Suprapubic skin (tissue), 4 donors: ENCODE data around the gene IRAK1. TPM values are rescaled to one million over a fixed set of nuclear protein-coding genes. Genes with fewer than 3 reads are reported as not detected.

Source experiments
- DNase-seq, 2 donors: peaks; one replicate each; pipeline ENCODE4 v3.0.0-alpha.2; 2019; ENCODE audit warnings: low spot score in 2 of 2
- H3K27ac ChIP-seq: fragments of 200-600 bp; sonication (generic); one replicate; pipeline ENCODE4 v1.5.1; 2019
- H3K27me3 ChIP-seq: fragments of 200-600 bp; sonication (generic); one replicate; pipeline ENCODE4 v1.5.1; 2019
- H3K36me3 ChIP-seq: fragments of 200-600 bp; sonication (generic); one replicate; pipeline ENCODE4 v1.5.1; 2019
- H3K4me1 ChIP-seq: fragments of 200-600 bp; sonication (generic); one replicate; pipeline ENCODE4 v1.5.1; 2019
- H3K4me3 ChIP-seq: fragments of 200-600 bp; sonication (generic); one replicate; pipeline ENCODE4 v1.5.1; 2019; ENCODE audit warnings: mild to moderate bottlenecking
- H3K9me3 ChIP-seq: fragments of 200-600 bp; sonication (generic); one replicate; pipeline ENCODE4 v1.5.1; 2019
- EP300 ChIP-seq: sonication (generic); formaldehyde crosslinking; IDR thresholded peaks from one replicate; pipeline ENCODE4 v1.6.1; 2017; ENCODE audit warnings: antibody characterized with exemption
- POLR2A ChIP-seq, 2 donors: fragments of 450-650 bp; IDR thresholded peaks; one replicate each; pipeline ENCODE4 v1.6.1; 2017; ENCODE audit warnings: antibody characterized with exemption in 2 of 2, mild to moderate bottlenecking in 2 of 2, moderate library complexity in 2 of 2
- POLR2AphosphoS5 ChIP-seq, 3 donors: sonication (generic); formaldehyde crosslinking; IDR thresholded peaks; one replicate each; pipeline ENCODE4 v1.6.1; 2017; ENCODE audit warnings: antibody characterized with exemption in 3 of 3
- WGBS: methylation state at CpG from one replicate; pipeline ENCODE4 v1.1.5; 2018; 5-methylcytosine and 5-hydroxymethylcytosine counted together
- total RNA-seq, 4 donors: library from RNA; depleted of rRNA; stranded (reverse); fragments of >200 nt; gene quantifications; one replicate each; pipeline ENCODE4 v1.1.0, GENCODE V29; 2016
- TF ChIP-seq, protein P1 (sequence below), 2 donors: fragments of 200-600 bp in 1 of 2; fragments of 450-650 bp in 1 of 2; sonication (generic) in 1 of 2; IDR thresholded peaks; one replicate each; pipeline ENCODE4 v1.5.1; 2016 to 2019; ENCODE audit warnings: antibody characterized with exemption in 2 of 2, mild to moderate bottlenecking in 1 of 2, moderate library complexity in 1 of 2

IRAK1 gene
- total RNA-seq, 4 donors from 2014 or later = 51.3 to 61.5 (median 58.3) TPM

DNA sequence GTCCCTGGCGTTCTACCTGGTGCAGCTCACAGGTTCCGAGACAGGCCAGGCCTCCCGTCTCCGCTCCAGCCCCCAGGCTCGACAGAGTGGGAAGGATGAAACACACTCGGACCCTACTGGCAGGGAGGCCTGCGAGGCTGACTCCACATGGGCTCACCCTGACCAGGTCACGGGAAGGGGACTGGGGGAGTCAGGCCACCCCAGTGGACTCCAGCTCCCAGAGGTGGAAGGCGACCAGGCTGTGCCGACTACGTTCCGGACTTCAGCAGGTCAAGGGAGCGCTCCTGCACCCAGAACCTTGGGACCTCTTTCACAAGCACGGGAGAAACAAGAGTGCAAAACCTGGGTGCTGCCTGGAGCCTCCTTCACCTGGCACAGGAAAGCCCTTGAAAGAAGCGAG lies 4.6 kb upstream of the IRAK1 start:
- H3K4me1 ChIP-seq = peaks cover 32% of the 10 kb centered on the region

DNA sequence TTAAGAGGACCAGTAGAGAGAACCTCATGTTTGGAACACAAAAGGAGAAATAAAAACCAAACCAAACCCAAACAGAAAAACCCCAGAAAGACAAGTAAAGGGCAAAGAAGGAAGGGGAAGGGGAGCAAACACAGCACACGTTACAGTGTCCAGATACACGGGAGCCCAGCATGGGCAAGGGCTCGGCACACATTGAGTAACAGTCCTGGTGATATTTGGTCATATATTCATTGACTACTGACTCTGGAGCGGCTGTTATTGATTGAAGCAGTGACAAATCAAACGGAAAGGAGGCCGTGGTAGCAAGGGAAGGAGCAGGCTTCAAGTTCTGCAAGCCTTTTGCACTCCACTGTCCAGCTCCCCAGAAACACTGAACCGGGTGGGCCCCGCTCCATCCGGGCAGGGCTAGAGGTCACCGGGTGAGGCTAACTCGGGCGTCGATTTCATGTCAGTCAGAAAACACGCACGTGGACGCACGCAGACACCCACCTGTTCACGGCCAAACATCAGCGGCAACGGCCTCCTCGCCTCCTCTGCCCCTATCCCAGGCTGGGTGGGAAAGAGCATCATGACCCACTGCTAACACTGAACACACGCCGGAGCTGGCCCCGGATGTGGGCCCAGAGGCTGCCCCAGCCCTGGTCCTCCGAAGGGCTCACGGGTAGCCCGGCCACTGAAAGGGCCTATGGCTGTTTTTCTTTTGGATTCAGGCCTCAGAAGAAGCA lies 3.7 kb upstream of the IRAK1 start:
- H3K4me1 ChIP-seq = peaks cover 40% of the 10 kb centered on the region

More for the DNA sequence above, 4.6 kb upstream of the IRAK1 start:
- 87% methylated on average over 15 of the region's 15 CpGs for WGBS
- DNase-seq = no peak
- H3K27ac ChIP-seq = no peak overlapping the region
- H3K9me3 ChIP-seq = no peaks in the 10 kb centered on the region
- H3K36me3 ChIP-seq = no peaks in the 10 kb centered on the region
- TF ChIP-seq, protein P1, sequence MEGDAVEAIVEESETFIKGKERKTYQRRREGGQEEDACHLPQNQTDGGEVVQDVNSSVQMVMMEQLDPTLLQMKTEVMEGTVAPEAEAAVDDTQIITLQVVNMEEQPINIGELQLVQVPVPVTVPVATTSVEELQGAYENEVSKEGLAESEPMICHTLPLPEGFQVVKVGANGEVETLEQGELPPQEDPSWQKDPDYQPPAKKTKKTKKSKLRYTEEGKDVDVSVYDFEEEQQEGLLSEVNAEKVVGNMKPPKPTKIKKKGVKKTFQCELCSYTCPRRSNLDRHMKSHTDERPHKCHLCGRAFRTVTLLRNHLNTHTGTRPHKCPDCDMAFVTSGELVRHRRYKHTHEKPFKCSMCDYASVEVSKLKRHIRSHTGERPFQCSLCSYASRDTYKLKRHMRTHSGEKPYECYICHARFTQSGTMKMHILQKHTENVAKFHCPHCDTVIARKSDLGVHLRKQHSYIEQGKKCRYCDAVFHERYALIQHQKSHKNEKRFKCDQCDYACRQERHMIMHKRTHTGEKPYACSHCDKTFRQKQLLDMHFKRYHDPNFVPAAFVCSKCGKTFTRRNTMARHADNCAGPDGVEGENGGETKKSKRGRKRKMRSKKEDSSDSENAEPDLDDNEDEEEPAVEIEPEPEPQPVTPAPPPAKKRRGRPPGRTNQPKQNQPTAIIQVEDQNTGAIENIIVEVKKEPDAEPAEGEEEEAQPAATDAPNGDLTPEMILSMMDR (IDR thresholded peaks at IDR 0.05) = no peak
- TF ChIP-seq POLR2AphosphoS5 (IDR thresholded peaks at IDR 0.05) (no peak), EP300 (no peak), POLR2A (IDR thresholded peaks at IDR 0.05) (no peak)
- H3K4me3 ChIP-seq = no peak overlapping the region
- no peaks in the 10 kb centered on the region for H3K27me3 ChIP-seq

DNA sequence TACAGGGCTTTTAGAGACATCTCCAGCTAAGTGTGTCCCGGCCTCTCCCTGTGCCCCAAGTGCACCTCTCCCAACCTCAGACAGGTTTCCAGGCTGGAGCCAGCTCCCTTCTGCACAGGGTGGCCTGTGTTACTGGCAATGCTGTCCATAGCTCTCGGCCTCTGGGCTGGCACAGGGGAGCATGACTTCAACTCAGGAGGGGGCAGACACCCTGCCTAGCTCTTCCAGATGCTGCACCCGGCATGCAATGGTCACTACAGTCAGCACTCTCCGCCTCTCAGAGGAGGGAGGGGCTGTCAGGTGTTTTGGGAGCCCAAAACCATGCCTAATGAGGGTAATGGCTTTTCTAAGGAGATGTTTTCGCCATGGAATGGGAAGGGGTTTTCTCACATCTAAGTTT lies 2.4 kb upstream of the IRAK1 start:
- Histone ChIP-seq H3K4me3 (no peak overlapping the region), H3K27ac (no peak overlapping the region), H3K4me1 (peaks cover 45% of the 10 kb centered on the region), H3K27me3 (no peaks in the 10 kb centered on the region), H3K36me3 (peaks cover 2% of the 10 kb centered on the region), H3K9me3 (no peaks in the 10 kb centered on the region)
- no peak for DNase-seq
- 79% methylated on average over 3 of the region's 5 CpGs for WGBS
- no peak for TF ChIP-seq EP300
- TF ChIP-seq POLR2A (IDR thresholded peaks at IDR 0.05) = no peak
- TF ChIP-seq, protein P1 (IDR thresholded peaks at IDR 0.05) = no peak
- TF ChIP-seq POLR2AphosphoS5 (IDR thresholded peaks at IDR 0.05) = no peak

More for the DNA sequence above, 3.7 kb upstream of the IRAK1 start:
- 75% methylated on average over 20 of the region's 27 CpGs for WGBS
- Histone ChIP-seq H3K4me3 (no peak overlapping the region), H3K27ac (no peak overlapping the region), H3K9me3 (no peaks in the 10 kb centered on the region), H3K27me3 (no peaks in the 10 kb centered on the region), H3K36me3 (no peaks in the 10 kb centered on the region)
- no peak for DNase-seq
- no peak for TF ChIP-seq POLR2AphosphoS5 (IDR thresholded peaks at IDR 0.05)
- TF ChIP-seq, protein P1 (IDR thresholded peaks at IDR 0.05) = no peak
- TF ChIP-seq EP300 = no peak

DNA sequence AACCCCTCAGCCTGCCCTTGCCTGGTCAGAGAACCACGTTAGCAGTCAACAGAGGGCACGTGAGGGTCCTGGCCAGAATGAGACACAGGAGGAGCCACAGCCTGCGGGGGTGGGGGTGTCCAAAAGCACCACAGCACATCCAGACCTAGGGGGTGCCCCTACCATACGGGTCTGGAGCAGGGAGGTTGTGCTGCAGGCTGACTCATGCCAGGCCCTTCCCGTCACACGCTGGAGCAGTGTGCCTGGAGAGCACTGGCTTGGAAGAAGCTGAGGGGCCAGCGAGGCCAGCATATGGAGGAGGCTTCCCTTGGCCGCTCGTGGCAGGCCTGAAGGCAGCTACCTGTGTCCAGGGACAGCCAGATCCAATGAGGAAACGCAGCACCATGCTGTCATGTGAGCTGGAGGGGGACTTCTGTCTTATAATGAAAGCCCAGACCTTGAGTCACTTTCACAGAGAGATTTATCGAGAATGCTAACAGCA lies 1.5 kb upstream of the IRAK1 start:
- peaks cover 41% of the 10 kb centered on the region for H3K4me1 ChIP-seq
- DNase-seq = no peak
- H3K27ac ChIP-seq = peak overlapping the region; percentile 93
- TF ChIP-seq EP300 = no peak
- TF ChIP-seq POLR2A (IDR thresholded peaks at IDR 0.05) = no peak
- no peak for TF ChIP-seq POLR2AphosphoS5 (IDR thresholded peaks at IDR 0.05)
- TF ChIP-seq, protein P1 (IDR thresholded peaks at IDR 0.05) = no peak
- H3K27me3 ChIP-seq = no peaks in the 10 kb centered on the region
- H3K4me3 ChIP-seq = no peak overlapping the region
- peaks cover 11% of the 10 kb centered on the region for H3K36me3 ChIP-seq
- WGBS = 57% methylated on average over 11 of the region's 11 CpGs
- no peaks in the 10 kb centered on the region for H3K9me3 ChIP-seq

DNA sequence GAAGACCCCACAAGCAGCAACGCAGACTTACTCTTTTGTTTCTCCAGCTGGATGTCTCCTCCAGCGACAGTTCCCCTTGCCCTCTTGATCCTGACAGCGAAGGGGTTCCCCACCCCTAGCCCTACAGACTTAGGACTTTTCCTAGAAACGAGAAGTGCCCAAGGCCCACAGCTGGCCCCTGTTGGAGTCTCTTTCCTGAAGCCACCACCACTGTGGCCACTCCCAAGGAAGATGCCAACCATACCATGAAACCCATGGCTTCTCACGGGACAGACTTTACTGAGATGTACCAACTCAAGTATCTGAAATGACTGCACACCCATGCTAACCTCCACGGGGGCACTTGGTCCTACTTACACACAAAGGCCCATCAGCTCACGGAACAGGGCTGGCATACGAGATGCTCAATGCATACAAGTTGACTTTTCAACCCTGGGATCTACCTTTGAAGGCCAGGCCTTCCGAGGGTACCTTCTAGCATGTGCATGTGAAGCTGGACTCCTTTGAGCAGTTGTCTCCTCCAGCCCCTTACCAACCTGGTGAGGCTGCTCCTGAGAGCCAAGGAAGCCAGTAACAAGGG lies 924 bp upstream of the IRAK1 start:
- peak overlapping the region; percentile 66 for H3K4me3 ChIP-seq
- H3K27me3 ChIP-seq = no peaks in the 10 kb centered on the region
- peak overlapping the region; percentile 93 for H3K27ac ChIP-seq
- WGBS = 64% methylated on average over 7 of the region's 9 CpGs
- no peaks in the 10 kb centered on the region for H3K9me3 ChIP-seq
- peaks cover 37% of the 10 kb centered on the region for H3K4me1 ChIP-seq
- no peak for DNase-seq
- TF ChIP-seq POLR2A (IDR thresholded peaks at IDR 0.05) = peak in 1 of 2 donors; percentile 20
- TF ChIP-seq, protein P1 (IDR thresholded peaks at IDR 0.05) = no peak
- peaks cover 16% of the 10 kb centered on the region for H3K36me3 ChIP-seq
